Mucosa of rectum (tissue), 2 donors: ENCODE results near the gene ANKLE1.
A peak's percentile ranks its signal among the peaks of the same experiment; 100 is the strongest.

Experiments
- H3K27ac ChIP-seq, 2 donors: one replicate each; pipeline ENCODE4 v1.7.0; 2013; ENCODE audit warnings: inconsistent platforms in 2 of 2, low read depth in 2 of 2, low read length in 2 of 2
- H3K27me3 ChIP-seq, 2 donors: one replicate each; pipeline ENCODE4 v1.7.0; 2013; ENCODE audit warnings: low read length in 2 of 2; ENCODE audit not compliant: control insufficient read depth in 2 of 2, insufficient read depth in 2 of 2
- H3K36me3 ChIP-seq, 2 donors: one replicate each; pipeline ENCODE4 v1.7.0; 2013; ENCODE audit warnings: low read length in 2 of 2; ENCODE audit not compliant: control insufficient read depth in 2 of 2, insufficient read depth in 2 of 2
- H3K4me1 ChIP-seq, 2 donors: one replicate each; pipeline ENCODE4 v1.7.0; 2013; ENCODE audit warnings: low read length in 2 of 2, mild to moderate bottlenecking in 1 of 2; ENCODE audit not compliant: control insufficient read depth in 2 of 2, insufficient read depth in 2 of 2
- H3K4me3 ChIP-seq, 2 donors: one replicate each; pipeline ENCODE4 v1.7.0; 2013; ENCODE audit warnings: low read length in 2 of 2
- H3K9ac ChIP-seq, 2 donors: one replicate each; pipeline ENCODE4 v1.7.0; 2013; ENCODE audit warnings: low read length in 2 of 2, low read depth in 1 of 2, mild to moderate bottlenecking in 1 of 2
- H3K9me3 ChIP-seq, 2 donors: one replicate each; pipeline ENCODE4 v1.7.0; 2013; ENCODE audit warnings: low read length in 2 of 2; ENCODE audit not compliant: control insufficient read depth in 2 of 2
- donor health status: healthy.
- donor health status: Normal muscosa, but diverticular disease.

Gene ANKLE1

DNA sequence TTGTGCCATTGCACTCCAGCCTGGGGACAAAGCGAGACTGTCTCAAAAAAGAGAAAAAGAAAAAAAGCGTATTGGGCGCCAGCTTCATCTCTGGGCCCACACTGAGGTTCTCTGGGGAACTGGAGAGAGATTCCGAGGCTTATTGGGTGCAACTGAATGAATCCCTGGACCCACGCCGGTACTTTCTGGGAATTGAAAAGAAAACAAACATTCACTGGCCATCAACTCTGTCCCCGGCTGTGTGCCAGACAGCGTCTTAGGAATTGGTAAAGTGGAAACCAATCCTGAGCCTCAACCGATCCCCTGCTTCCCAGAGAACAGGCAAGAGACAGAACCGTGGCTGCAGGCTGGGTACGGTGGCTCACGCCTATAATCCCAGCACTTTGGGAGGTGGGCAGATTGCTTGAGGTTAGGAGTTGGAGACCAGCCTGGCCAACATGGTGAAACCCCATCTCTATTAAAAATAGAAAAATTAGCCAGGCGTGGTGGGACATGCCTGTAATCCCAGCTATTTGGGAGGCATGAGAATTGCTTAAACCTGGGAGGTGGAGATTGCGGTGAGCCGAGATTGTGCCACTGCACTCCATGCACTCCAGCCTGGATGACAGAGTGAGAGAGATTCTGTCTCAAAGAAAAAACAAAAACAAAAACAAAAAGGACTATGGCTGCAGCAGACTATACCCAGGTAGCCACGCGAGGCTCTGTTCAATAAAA is 44.3 kb downstream of the ANKLE1 start:
- H3K27ac ChIP-seq: no peak overlapping the region
- no peak overlapping the region for H3K9ac ChIP-seq
- peaks cover under 1 to 3% of the 10 kb centered on the region in 2 donors for H3K36me3 ChIP-seq
- H3K4me3 ChIP-seq: no peak overlapping the region
- no peaks in the 10 kb centered on the region for H3K9me3 ChIP-seq
- H3K27me3 ChIP-seq: peaks cover 2 to 15% of the 10 kb centered on the region in 2 donors
- H3K4me1 ChIP-seq: peaks cover 9 to 13% of the 10 kb centered on the region in 2 donors

GRCh38 chr19:17326595-17326966 is 44.9 kb downstream of the ANKLE1 start:
- H3K27ac ChIP-seq: no peak overlapping the region
- H3K4me3 ChIP-seq: no peak overlapping the region
- H3K9ac ChIP-seq: no peak overlapping the region
- H3K27me3 ChIP-seq: peaks cover 2 to 15% of the 10 kb centered on the region in 2 donors
- H3K4me1 ChIP-seq: peaks cover 9 to 13% of the 10 kb centered on the region in 2 donors
- peaks cover 0 to 2% of the 10 kb centered on the region in 2 donors for H3K36me3 ChIP-seq
- H3K9me3 ChIP-seq: no peaks in the 10 kb centered on the region

DNA sequence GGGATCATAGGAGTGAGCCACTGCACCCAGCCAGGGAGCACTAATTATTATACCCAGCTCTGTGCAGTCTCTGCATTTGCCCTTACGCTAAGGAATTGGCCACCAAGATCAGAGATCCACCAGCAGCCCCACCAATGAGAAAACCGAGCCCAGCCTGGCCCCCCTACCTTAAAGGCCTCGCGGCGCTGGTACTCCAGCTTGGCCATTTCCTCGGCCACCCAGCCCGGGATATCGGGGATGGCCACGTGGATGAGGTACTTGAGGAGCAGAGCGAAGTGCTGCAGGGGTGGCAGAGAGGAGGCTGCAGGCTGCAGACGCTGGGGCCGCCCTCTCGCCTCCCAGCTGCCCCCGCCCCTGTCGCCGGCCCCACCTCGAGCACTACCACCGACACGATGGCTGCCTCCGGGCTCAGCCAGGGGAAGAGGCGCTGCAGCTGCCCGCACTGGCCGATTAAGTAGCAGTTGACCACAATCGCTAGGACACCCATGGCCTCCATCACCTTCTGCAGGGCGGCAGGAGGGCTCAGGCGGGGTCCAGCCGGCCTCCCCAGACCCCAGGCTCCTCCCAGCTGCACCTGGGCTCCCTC is 45.5 kb downstream of the ANKLE1 start:
- Histone ChIP-seq H3K4me1 (peaks cover 9 to 13% of the 10 kb centered on the region in 2 donors), H3K27me3 (peaks cover 2 to 15% of the 10 kb centered on the region in 2 donors), H3K9me3 (no peaks in the 10 kb centered on the region), H3K36me3 (no peaks in the 10 kb centered on the region), H3K4me3 (peak overlapping the region in 1 of 2 donors; percentile 48), H3K9ac (peak overlapping the region in 1 of 2 donors; percentile 40), H3K27ac (peak overlapping the region in 1 of 2 donors; percentile 52)

- Histone ChIP-seq H3K4me1 (peaks cover 9 to 13% of the 10 kb centered on the region in 2 donors), H3K9ac (peak overlapping the region; percentile 41 to 72), H3K9me3 (no peaks in the 10 kb centered on the region), H3K27me3 (peaks cover 2 to 15% of the 10 kb centered on the region in 2 donors), H3K27ac (peak overlapping the region; percentile 52 to 62), H3K4me3 (peak overlapping the region; percentile 37 to 59), H3K36me3 (no peaks in the 10 kb centered on the region)
These were observed 46.2 kb downstream of the ANKLE1 start for GRCh38 chr19:17327654-17328516.

GRCh38 chr19:17328517-17329365 is 47.0 kb downstream of the ANKLE1 start:
- peak overlapping the region; percentile 37 to 59 for H3K4me3 ChIP-seq
- no peaks in the 10 kb centered on the region for H3K9me3 ChIP-seq
- H3K36me3 ChIP-seq: no peaks in the 10 kb centered on the region
- peak overlapping the region; percentile 52 to 62 for H3K27ac ChIP-seq
- peaks cover 2 to 15% of the 10 kb centered on the region in 2 donors for H3K27me3 ChIP-seq
- peak overlapping the region; percentile 41 to 72 for H3K9ac ChIP-seq
- peaks cover 11 to 13% of the 10 kb centered on the region in 2 donors for H3K4me1 ChIP-seq

DNA sequence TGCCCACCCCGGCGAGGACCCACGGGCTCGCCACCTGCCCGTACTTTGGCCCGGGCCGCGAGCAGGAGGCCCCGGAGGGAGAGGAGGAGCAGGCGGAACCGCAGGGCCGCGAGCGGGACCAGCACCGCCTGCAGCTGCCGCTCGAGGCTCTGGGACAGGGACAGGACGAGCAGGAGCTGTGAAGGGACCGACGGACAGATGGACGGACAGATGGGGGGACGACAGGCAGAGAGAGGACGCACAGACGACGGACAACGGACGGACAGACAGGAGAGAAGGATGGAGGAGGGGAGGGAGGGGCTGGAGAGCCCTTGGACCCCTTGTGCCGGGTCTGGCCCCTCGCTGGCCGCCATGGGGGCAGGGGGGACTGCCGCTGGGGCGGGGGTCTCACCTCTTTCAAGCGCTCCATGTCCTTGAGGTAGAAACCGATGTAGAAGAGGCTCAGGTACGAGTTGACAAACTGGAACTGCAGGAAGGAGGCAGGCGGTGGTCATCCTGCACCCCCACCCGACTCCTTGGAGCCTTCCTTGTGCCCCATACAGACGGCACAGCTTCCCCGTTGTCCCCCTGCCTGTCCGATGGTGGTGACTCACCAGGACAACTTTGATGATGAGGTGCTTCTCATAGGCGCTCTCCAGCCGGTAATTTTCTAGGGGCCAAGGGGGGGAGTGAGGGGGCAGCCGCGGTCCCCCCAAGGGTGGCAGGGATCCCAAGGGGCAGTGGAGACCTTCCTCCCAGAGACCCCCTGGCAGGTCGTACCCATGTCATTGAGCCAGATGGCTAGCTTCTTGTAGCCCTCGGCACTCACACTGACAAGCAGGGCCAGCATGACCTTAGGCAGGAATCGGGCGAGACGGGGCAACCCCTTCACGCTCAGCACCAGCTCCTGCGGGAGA is 47.9 kb downstream of the ANKLE1 start:
- Histone ChIP-seq H3K4me3 (no peak overlapping the region), H3K36me3 (no peaks in the 10 kb centered on the region), H3K9me3 (no peaks in the 10 kb centered on the region), H3K27me3 (peaks cover 2 to 15% of the 10 kb centered on the region in 2 donors), H3K4me1 (peaks cover 15 to 17% of the 10 kb centered on the region in 2 donors), H3K9ac (peak overlapping the region in 1 of 2 donors; percentile 33), H3K27ac (no peak overlapping the region)

GRCh38 chr19:17330262-17331044 is 48.8 kb downstream of the ANKLE1 start:
- no peaks in the 10 kb centered on the region for H3K9me3 ChIP-seq
- peaks cover 2 to 15% of the 10 kb centered on the region in 2 donors for H3K27me3 ChIP-seq
- no peak overlapping the region for H3K27ac ChIP-seq
- H3K4me3 ChIP-seq: no peak overlapping the region
- no peak overlapping the region for H3K9ac ChIP-seq
- H3K36me3 ChIP-seq: no peaks in the 10 kb centered on the region
- H3K4me1 ChIP-seq: peaks cover 22 to 23% of the 10 kb centered on the region in 2 donors

GRCh38 chr19:17331045-17331558 is 49.4 kb downstream of the ANKLE1 start:
- peaks cover 25 to 27% of the 10 kb centered on the region in 2 donors for H3K4me1 ChIP-seq
- H3K27ac ChIP-seq: no peak overlapping the region
- H3K36me3 ChIP-seq: no peaks in the 10 kb centered on the region
- H3K4me3 ChIP-seq: no peak overlapping the region
- H3K9ac ChIP-seq: no peak overlapping the region
- peaks cover 2 to 15% of the 10 kb centered on the region in 2 donors for H3K27me3 ChIP-seq
- no peaks in the 10 kb centered on the region for H3K9me3 ChIP-seq
